ENCODE data around the gene ZNF217.

The ZNF217 gene

DNA sequence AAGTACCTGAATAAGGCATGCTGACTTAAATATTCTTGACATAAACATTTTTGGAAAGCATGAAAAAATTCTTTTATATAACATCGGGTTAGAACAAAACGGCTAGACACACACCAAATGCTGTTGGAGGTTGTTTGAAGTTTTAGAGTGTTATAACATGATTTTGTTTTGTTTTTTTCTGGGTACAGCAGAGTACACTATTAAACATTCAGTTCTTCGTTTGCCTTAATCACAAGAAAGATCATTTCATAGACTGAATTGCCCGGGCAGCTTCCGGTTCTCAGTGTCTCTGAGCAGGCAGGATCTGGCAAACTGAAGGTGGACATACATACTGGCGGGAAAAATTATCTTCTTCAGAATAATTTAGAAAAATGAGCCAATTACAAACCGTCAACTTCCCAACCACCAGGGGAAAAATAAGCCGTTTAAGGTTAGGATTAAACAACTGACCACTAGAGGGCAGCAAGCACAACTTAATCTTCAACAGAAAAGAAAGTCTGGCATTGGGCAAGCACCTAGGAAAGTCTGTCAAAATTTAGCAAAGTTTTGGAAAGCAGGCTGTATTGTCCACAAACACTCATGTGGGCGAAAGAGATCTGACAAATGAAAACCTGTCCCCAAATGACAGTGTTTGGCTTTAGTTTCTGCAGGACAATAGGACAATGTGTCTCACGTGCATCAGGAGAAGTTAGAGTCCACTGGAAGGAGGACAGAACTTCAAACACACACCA is 15.0 kb downstream of the ZNF217 start:
- Histone ChIP-seq H3K4me1 (ENCODE audit: control insufficient read depth in 1 of 2, insufficient read depth in 2 of 2, low read length in 2 of 2) (peaks cover 14 to 29% of the 10 kb centered on the region in 2 donors), H3K4me3 (ENCODE audit: low read depth in 1 of 2, low read length in 2 of 2) (peak overlapping the region; percentile 19 to 23), H3K27ac (ENCODE audit: low read length) (peak overlapping the region; percentile 76), H3K36me3 (ENCODE audit: control insufficient read depth in 1 of 2, insufficient read depth in 2 of 2, low read length in 2 of 2) (peaks cover 41 to 62% of the 10 kb centered on the region in 2 donors), H3K27me3 (ENCODE audit: low read depth, low read length) (no peaks in the 10 kb centered on the region), H3K9me3 (ENCODE audit: control insufficient read depth in 1 of 2, low read length in 2 of 2) (no peaks in the 10 kb centered on the region)

DNA sequence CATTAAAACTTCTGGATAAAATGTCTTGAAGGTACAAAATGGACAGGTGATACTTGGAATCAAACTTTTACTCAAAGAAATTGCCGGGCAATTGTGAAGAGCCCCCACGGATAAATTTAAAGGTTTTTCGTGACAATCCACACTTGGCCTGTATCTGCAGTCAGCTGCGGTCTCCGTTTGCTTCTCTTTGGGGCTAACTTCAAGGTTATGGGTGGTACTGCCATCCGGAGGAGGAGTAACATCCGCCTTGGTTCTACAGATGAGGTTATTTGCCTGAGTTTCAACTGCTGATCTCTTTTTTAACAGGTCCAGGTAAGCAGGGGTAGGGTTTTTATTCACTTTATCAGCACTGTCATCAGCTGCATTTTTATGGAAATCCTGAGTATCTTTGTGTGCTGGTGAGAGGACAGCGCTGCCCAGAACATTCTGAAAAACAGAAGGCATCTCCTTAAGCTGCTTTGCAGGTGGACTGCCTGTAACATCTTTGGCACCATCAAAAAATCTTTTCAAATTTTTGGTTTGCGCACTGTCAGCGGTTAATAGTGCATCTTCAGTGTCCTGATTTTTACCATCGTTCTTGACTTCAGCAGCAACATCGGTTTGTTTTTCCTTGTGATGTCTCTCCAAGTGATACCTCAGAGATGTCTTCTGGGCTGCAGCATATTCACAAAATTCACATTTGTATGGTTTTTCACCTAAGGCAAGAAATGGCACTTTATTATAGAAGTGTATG is 16.9 kb downstream of the ZNF217 start:
- Histone ChIP-seq H3K4me3 (ENCODE audit: low read depth in 1 of 2, low read length in 2 of 2) (no peak overlapping the region), H3K27me3 (ENCODE audit: low read depth, low read length) (no peaks in the 10 kb centered on the region), H3K4me1 (ENCODE audit: control insufficient read depth in 1 of 2, insufficient read depth in 2 of 2, low read length in 2 of 2) (peaks cover 14 to 29% of the 10 kb centered on the region in 2 donors), H3K36me3 (ENCODE audit: control insufficient read depth in 1 of 2, insufficient read depth in 2 of 2, low read length in 2 of 2) (peaks cover 32 to 50% of the 10 kb centered on the region in 2 donors), H3K27ac (ENCODE audit: low read length) (no peak overlapping the region), H3K9me3 (ENCODE audit: control insufficient read depth in 1 of 2, low read length in 2 of 2) (no peaks in the 10 kb centered on the region)

DNA sequence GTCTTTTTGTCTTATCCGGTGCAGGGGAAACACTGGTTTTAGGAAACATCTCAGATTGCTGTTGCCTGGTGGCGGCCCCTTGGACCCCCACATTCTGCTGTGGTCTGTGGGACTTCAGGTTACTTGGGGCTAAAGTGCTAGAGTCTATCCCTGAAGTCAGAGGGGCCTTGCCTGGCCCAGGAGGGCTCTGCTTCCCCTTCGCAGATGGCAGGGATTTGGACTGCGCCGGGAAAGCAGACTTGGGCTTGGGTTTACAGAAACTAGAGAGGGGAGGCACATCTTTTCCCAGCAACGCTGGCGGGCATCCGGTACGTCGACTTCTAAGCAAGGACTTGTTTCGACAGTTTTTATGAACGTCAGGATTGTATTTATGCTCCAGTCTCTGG is 17.5 kb downstream of the ZNF217 start:
- Histone ChIP-seq H3K36me3 (ENCODE audit: control insufficient read depth in 1 of 2, insufficient read depth in 2 of 2, low read length in 2 of 2) (peaks cover 26 to 45% of the 10 kb centered on the region in 2 donors), H3K9me3 (ENCODE audit: control insufficient read depth in 1 of 2, low read length in 2 of 2) (no peaks in the 10 kb centered on the region), H3K4me1 (ENCODE audit: control insufficient read depth in 1 of 2, insufficient read depth in 2 of 2, low read length in 2 of 2) (peaks cover 14 to 25% of the 10 kb centered on the region in 2 donors), H3K27ac (ENCODE audit: low read length) (no peak overlapping the region), H3K27me3 (ENCODE audit: low read depth, low read length) (no peaks in the 10 kb centered on the region), H3K4me3 (ENCODE audit: low read depth in 1 of 2, low read length in 2 of 2) (no peak overlapping the region)

DNA sequence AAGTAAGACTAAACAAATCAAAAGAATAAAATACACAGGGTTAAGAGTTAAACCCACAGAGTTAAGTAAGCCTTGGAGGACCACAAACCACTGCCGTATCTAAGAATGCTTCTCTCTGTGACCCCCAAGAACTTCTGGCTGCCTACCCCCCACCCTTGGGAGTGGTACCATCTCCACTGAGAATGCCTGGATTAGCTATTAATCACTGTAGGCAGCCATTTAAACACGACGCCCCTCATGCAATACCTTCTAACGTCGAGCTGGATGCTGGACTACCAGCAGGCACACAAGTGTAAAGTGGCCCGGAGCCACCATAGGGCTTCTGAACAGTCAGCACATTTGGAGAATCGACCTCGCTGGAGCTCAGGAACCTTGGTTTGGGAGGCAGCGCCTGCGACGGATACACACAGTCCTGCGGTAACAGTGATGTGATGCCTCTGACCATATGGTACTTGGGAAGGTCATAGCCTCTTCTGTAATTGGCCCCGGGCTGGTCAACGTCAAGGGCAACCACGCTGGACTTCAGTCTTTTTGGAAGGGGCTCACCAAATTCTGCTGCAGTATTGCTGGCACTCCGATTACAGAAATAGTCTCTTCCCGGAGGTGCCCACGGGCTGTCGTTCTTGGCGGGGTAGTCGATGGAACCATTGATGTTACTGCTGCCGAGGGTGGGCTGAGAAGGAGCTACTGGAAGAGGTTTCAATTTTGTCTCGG is 18.0 kb downstream of the ZNF217 start:
- H3K27me3 ChIP-seq (ENCODE audit: low read depth, low read length) = no peaks in the 10 kb centered on the region
- H3K4me1 ChIP-seq (ENCODE audit: control insufficient read depth in 1 of 2, insufficient read depth in 2 of 2, low read length in 2 of 2) = peaks cover 14 to 22% of the 10 kb centered on the region in 2 donors
- no peaks in the 10 kb centered on the region for H3K9me3 ChIP-seq (ENCODE audit: control insufficient read depth in 1 of 2, low read length in 2 of 2)
- peaks cover 30 to 47% of the 10 kb centered on the region in 2 donors for H3K36me3 ChIP-seq (ENCODE audit: control insufficient read depth in 1 of 2, insufficient read depth in 2 of 2, low read length in 2 of 2)
- H3K27ac ChIP-seq (ENCODE audit: low read length) = no peak overlapping the region
- no peak overlapping the region for H3K4me3 ChIP-seq (ENCODE audit: low read depth in 1 of 2, low read length in 2 of 2)

DNA sequence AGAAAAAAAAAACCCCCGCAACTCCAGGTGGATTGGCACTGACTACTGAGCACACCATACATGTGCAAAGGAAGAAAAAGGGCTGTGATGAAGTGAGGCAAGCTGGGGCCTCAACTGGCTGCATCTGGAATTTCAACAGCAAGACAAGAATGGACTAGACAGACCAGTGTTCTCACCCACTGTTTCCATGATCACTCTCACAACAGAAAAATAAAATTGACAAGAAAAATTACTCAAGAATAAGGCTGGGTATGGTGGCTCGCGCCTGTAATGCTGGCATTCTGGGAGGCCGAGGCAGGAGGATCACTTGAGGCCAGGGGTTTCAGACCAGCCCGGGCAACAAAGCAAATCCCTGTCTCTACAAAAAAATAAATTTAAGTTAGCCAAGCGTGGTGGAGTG is 18.8 kb downstream of the ZNF217 start:
- Histone ChIP-seq H3K27me3 (ENCODE audit: low read depth, low read length) (no peaks in the 10 kb centered on the region), H3K4me1 (ENCODE audit: control insufficient read depth in 1 of 2, insufficient read depth in 2 of 2, low read length in 2 of 2) (peaks cover 14 to 17% of the 10 kb centered on the region in 2 donors), H3K27ac (ENCODE audit: low read length) (no peak overlapping the region), H3K36me3 (ENCODE audit: control insufficient read depth in 1 of 2, insufficient read depth in 2 of 2, low read length in 2 of 2) (peaks cover 36 to 38% of the 10 kb centered on the region in 2 donors), H3K4me3 (ENCODE audit: low read depth in 1 of 2, low read length in 2 of 2) (no peak overlapping the region), H3K9me3 (ENCODE audit: control insufficient read depth in 1 of 2, low read length in 2 of 2) (no peaks in the 10 kb centered on the region)

DNA sequence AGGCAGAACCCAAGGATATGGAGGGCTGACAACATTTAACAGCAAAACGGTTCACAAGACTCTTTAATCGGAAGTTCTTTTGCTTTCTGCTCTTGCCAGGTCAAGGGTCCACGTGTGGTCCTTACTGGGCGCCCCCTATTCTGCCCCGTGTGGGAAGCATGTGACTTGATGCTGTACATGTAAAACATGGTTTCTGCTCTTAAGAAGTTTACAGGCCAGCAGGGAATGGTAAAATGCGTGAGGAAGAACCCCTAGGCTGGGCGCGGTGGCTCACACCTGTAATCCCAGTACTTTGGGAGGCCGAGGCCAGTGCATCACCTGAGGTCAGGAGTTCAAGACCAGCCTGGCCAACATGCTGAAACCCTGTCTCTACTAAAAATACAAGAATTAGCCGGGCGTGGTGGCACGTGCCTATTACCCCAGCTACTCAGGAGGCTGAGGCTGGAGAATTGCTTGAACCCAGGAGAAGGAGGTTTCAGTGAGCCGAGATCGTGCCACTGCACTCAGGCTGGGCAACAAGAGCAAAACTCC is 19.3 kb downstream of the ZNF217 start:
- Histone ChIP-seq H3K36me3 (ENCODE audit: control insufficient read depth in 1 of 2, insufficient read depth in 2 of 2, low read length in 2 of 2) (peaks cover 37 to 40% of the 10 kb centered on the region in 2 donors), H3K4me1 (ENCODE audit: control insufficient read depth in 1 of 2, insufficient read depth in 2 of 2, low read length in 2 of 2) (peaks cover 12 to 14% of the 10 kb centered on the region in 2 donors), H3K9me3 (ENCODE audit: control insufficient read depth in 1 of 2, low read length in 2 of 2) (no peaks in the 10 kb centered on the region), H3K27me3 (ENCODE audit: low read depth, low read length) (no peaks in the 10 kb centered on the region), H3K27ac (ENCODE audit: low read length) (no peak overlapping the region), H3K4me3 (ENCODE audit: low read depth in 1 of 2, low read length in 2 of 2) (no peak overlapping the region)

DNA sequence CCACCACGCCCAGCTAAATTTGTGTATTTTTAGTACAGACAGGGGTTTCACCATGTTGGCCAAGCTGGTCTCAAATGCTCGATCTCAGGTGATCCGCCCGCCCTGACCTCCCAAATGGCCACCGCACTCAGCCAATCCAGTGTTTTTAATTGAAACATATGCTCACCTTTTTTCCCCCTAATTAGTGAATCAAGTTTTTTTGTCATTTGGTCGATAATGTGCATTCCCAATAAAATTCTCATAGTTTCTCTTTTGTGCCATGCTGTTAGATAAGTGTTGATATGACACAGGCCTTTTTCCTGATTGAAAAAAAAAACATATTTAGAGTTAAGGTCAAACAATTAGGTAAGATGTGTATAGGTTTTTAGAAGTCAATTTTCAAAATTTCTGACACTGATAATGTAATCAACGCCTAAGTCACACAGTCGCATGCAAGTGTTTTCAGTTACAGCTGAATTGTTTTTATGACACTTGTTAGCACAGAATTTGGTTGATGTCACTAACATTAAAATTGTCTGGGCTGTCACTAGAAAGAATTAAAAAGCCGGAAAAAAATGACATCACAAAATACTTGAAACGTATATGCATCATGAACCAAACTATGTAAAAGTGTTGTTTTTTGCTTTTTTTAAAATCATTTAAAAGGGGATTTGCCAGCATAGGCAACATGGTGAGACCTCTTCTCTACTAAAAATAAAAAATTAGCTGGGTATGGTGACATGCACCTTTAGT is 21.9 kb downstream of the ZNF217 start:
- no peaks in the 10 kb centered on the region for H3K27me3 ChIP-seq (ENCODE audit: low read depth, low read length)
- no peak overlapping the region for H3K27ac ChIP-seq (ENCODE audit: low read length)
- H3K36me3 ChIP-seq (ENCODE audit: control insufficient read depth in 1 of 2, insufficient read depth in 2 of 2, low read length in 2 of 2) = peaks cover 37 to 39% of the 10 kb centered on the region in 2 donors

DNA sequence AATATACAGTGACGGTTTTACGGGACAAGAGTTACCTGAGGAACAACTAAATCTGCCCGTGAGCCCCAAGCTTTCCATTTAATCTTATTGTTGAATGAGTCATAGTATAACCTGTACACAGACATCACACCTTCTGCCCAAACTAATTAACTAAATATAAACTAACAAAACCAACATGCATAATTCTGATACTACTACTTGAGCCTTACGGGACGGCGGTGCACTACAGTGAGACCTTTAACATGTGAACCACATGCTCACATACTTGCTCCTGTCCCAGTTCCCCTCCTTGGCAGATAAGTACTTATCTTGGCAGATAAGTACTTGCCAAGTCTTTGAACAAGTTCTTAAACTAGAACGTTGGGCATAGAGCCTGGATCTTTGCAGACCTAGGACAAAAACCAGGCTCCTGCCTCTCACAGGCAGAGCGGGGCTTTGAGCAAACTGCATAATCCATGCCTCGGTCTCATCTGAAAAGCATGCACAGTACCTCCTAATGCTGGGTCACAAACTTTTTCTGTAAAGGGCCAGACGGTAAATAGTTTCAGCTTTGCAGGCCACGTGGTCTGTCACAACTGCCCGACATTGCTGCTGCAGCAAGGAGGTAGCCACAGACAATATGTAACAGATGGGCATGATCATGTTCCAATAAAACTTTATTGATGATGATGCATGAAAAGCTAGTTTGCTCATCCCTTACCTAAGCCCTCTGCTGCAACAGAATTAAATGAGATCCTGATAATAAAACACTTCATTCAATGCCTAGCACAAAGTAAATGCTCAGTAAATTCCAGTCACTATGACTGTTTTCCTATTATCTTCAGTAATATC is 23.0 kb downstream of the ZNF217 start:
- peaks cover 0 to 4% of the 10 kb centered on the region in 2 donors for H3K4me1 ChIP-seq (ENCODE audit: control insufficient read depth in 1 of 2, insufficient read depth in 2 of 2, low read length in 2 of 2)
- no peak overlapping the region for H3K27ac ChIP-seq (ENCODE audit: low read length)
- H3K9me3 ChIP-seq (ENCODE audit: control insufficient read depth in 1 of 2, low read length in 2 of 2) = no peaks in the 10 kb centered on the region
- peaks cover 26 to 38% of the 10 kb centered on the region in 2 donors for H3K36me3 ChIP-seq (ENCODE audit: control insufficient read depth in 1 of 2, insufficient read depth in 2 of 2, low read length in 2 of 2)
- no peak overlapping the region for H3K4me3 ChIP-seq (ENCODE audit: low read depth in 1 of 2, low read length in 2 of 2)
- H3K27me3 ChIP-seq (ENCODE audit: low read depth, low read length) = no peaks in the 10 kb centered on the region

More for the DNA sequence above, 21.9 kb downstream of the ZNF217 start:
- Histone ChIP-seq H3K4me3 (ENCODE audit: low read depth in 1 of 2, low read length in 2 of 2) (no peak overlapping the region), H3K4me1 (ENCODE audit: control insufficient read depth in 1 of 2, insufficient read depth in 2 of 2, low read length in 2 of 2) (peaks cover 0 to 4% of the 10 kb centered on the region in 2 donors), H3K9me3 (ENCODE audit: control insufficient read depth in 1 of 2, low read length in 2 of 2) (no peaks in the 10 kb centered on the region)

DNA sequence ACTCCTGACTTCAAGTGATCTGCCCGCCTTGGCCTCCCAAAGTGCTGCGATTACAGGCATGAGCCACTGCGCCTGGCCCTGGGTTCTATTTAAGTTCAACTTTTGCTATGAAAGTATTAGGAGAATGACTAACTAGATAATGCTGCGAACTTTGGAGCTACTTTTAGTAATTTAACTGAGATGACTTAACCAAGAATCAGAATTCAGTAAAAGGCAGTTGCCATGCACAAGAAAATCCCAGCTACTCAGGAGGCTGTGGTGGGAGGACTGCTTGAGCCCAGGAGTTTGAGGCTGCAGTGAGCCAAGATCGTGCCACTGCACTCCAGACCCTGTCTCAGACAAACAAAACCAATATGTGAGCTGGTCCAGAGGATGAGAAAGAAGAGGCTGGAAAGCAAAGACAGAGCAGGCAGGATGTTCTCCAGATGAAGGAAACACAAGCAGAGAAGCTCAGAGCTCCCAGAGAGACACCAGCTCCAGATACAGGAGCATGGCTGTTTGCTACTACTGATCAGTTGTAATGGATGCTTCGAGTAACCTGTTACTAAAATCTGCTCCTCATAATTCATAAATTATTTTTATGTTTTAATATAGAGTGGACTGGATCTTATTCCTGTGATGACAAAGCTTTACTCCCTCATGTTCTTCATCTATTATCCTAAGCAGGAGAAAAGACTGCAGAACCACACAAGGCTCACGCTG is 23.9 kb downstream of the ZNF217 start:
- H3K36me3 ChIP-seq (ENCODE audit: control insufficient read depth in 1 of 2, insufficient read depth in 2 of 2, low read length in 2 of 2) = peaks cover 21 to 36% of the 10 kb centered on the region in 2 donors
- H3K4me1 ChIP-seq (ENCODE audit: control insufficient read depth in 1 of 2, insufficient read depth in 2 of 2, low read length in 2 of 2) = peaks cover 0 to 4% of the 10 kb centered on the region in 2 donors
- H3K9me3 ChIP-seq (ENCODE audit: control insufficient read depth in 1 of 2, low read length in 2 of 2) = no peaks in the 10 kb centered on the region
- no peak overlapping the region for H3K4me3 ChIP-seq (ENCODE audit: low read depth in 1 of 2, low read length in 2 of 2)
- H3K27me3 ChIP-seq (ENCODE audit: low read depth, low read length) = no peaks in the 10 kb centered on the region
- H3K27ac ChIP-seq (ENCODE audit: low read length) = no peak overlapping the region

DNA sequence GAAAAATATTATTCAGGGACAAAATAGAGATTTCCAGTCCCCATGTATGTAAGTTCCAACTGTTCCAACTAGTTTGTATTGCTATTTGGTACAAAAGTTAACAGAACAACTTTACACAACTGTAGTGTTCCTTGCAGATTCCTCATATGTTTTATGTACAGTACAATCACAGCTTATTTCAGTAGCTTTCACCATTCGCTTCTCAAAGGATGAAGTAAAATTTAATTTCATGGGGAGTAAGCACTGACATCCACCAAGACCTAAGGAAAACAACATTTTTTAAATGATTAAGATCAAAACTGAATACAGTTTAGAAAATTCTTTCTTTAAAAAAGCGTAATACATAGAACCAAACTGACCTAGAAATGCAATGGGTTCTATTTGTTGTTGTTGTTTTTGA is 24.6 kb downstream of the ZNF217 start:
- Histone ChIP-seq H3K27me3 (ENCODE audit: low read depth, low read length) (no peaks in the 10 kb centered on the region), H3K4me3 (ENCODE audit: low read depth in 1 of 2, low read length in 2 of 2) (no peak overlapping the region), H3K36me3 (ENCODE audit: control insufficient read depth in 1 of 2, insufficient read depth in 2 of 2, low read length in 2 of 2) (peaks cover 17 to 30% of the 10 kb centered on the region in 2 donors), H3K9me3 (ENCODE audit: control insufficient read depth in 1 of 2, low read length in 2 of 2) (no peaks in the 10 kb centered on the region), H3K4me1 (ENCODE audit: control insufficient read depth in 1 of 2, insufficient read depth in 2 of 2, low read length in 2 of 2) (peaks cover 0 to 4% of the 10 kb centered on the region in 2 donors), H3K27ac (ENCODE audit: low read length) (no peak overlapping the region)

Data from muscle layer of duodenum (tissue), 2 donors.